SK-N-SH (cell line): ENCODE measurements around the gene MAG.

Source experiments
- CTCF ChIP-seq: fragments of 200-600 bp; sonication (generic); IDR thresholded peaks from 2 replicates; pipeline ENCODE4 v1.6.1; 2017; ENCODE audit warnings: antibody characterized with exemption, mild to moderate bottlenecking, moderate library complexity
- EP300 ChIP-seq, 2 experiments: IDR thresholded peaks; 2 replicates each; pipeline versions ENCODE4 v1.4.0 to v1.6.1; 2012; ENCODE audit warnings: borderline replicate concordance in 1 of 2, low read depth in 1 of 2, low read length in 1 of 2
- REST ChIP-seq: IDR thresholded peaks from 2 replicates; pipeline ENCODE4 v1.6.1; 2012; ENCODE audit warnings: mild to moderate bottlenecking, low read depth, low read length, moderate library complexity
- RXRA ChIP-seq: IDR thresholded peaks from 2 replicates; pipeline ENCODE4 v1.4.0; 2012; ENCODE audit warnings: low read depth, mild to moderate bottlenecking, borderline replicate concordance
- SIN3A ChIP-seq: IDR thresholded peaks from 2 replicates; pipeline ENCODE4 v1.6.1; 2012; ENCODE audit warnings: low read depth, mild to moderate bottlenecking, low read length, moderate library complexity, borderline replicate concordance

DNA sequence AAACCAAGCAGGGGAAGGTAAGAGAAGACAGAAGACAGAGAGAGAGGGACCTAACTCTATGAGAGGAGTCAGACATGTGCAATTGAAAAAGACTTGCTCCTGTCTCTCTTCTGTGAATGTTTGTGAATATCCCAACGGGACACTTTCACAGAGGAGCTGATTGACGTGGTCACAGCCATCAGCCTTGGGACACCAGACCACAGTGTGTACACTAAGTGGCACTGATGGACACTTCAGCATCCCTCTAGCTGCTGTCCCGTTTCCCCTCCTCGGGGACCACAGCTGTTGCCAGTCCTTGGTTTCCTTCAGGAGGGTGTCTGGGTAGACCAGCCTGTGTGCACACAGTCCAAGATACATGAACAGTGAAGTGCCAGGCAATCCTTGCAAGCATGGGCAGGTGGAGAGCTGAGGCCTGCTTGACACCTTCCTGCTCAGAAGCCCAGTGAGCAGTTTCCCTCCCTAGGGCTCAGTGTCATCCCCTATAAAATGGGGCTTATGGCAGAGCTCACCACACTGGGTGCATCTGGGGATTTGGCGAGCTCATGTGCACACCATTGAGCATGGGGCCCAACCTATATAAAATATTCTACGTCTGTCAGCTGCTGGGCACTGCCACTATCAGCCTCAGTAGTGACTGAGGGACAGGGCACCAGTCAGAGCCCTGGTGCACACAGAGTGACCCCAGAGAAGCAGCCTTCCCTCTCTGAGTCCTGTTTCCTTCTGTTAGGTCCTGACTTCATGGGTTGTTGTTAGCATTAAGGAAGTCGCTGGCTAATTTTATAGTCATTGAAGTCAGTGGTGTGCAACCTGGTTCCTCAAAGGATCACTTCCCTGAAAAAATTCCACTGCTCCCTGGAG, 27.5 kb upstream of the MAG start:
- TF ChIP-seq RXRA (no peak), REST (no peak), SIN3A (no peak), CTCF (no peak), EP300 (IDR thresholded peaks at IDR 0.05; ENCODE audit: borderline replicate concordance in 1 of 2, low read depth in 1 of 2, low read length in 1 of 2) (no peak)
